AG04450 (cell line): Measurements from ENCODE around the gene LRMDA. TPM values are rescaled to one million over a fixed set of nuclear protein-coding genes. Genes with fewer than 3 reads are reported as not detected.

Source experiments
- CTCF ChIA-PET: fragments of 300-600, 350-600 bp; formaldehyde crosslinking; extraction: SDS; loops from one replicate; lab custom pipeline; 2022; ENCODE audit warnings: antibody characterized with exemption, inconsistent platforms; lab: Charles Lee
- POLR2A ChIA-PET: fragments of 350-600 bp; formaldehyde crosslinking; extraction: SDS; loops from one replicate; lab custom pipeline; 2021; ENCODE audit warnings: antibody characterized with exemption, inconsistent platforms; lab: Yijun Ruan, JAX
- DNase-seq: peaks from one replicate; pipeline ENCODE4 v3.0.0-alpha.2; 2011; ENCODE audit warnings: low read depth, low spot score
- H3K27ac ChIP-seq: one replicate; pipeline ENCODE4 v1.5.1; 2012; ENCODE audit warnings: low read depth, low read length, control low read depth
- H3K27me3 ChIP-seq: one replicate; pipeline ENCODE4 v1.6.0; 2012; ENCODE audit warnings: low read length; ENCODE audit not compliant: control insufficient read depth, insufficient read depth
- H3K4me3 ChIP-seq: 2 replicates; pipeline ENCODE4 v1.5.1; 2011; ENCODE audit warnings: mild to moderate bottlenecking, low read depth, low read length, control low read depth
- H3K9me3 ChIP-seq: 2 replicates; pipeline ENCODE4 v1.5.1; 2012; ENCODE audit warnings: low read length; ENCODE audit not compliant: control insufficient read depth, insufficient read depth
- polyA plus RNA-seq: library from polyadenylated mRNA; depleted of rRNA; stranded (reverse); fragments of >200 nt; gene quantifications from 2 replicates; pipeline ENCODE4 v1.2.3, GENCODE V29; 2011
- TF ChIP-seq, protein P1 (sequence below): IDR thresholded peaks from 2 replicates; pipeline ENCODE4 v1.5.1; 2011; ENCODE audit warnings: low read depth, low read length, control low read depth, inconsistent platforms

Gene LRMDA
- polyA plus RNA-seq, 1 experiment: 0.12 TPM

DNA sequence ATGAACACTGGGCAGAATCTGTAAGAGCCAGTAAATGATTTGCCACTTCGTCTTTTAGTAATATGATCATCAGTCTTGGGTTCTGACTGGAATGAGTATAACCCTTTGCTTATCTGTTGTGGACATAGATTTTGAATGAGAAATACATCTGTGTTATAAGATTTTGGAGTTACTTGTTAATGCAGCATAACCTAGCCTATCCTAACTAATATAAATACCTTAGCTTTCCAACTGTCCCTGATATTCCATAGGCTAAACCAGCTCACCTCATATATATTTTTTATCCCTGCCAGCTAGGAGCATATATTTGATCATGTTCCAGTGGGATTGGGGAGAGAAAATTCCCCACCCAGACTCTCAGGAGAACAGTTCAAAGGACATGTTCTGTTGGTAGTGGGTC is 15.1 kb downstream of the LRMDA start:
- ChIA-PET POLR2A (no interaction called here), CTCF (no interaction called here)
- Histone ChIP-seq H3K27ac (no peak overlapping the region), H3K4me3 (no peak overlapping the region), H3K27me3 (peaks cover 2% of the 10 kb centered on the region), H3K9me3 (no peaks in the 10 kb centered on the region)
- no peak for DNase-seq
- TF ChIP-seq, protein P1, sequence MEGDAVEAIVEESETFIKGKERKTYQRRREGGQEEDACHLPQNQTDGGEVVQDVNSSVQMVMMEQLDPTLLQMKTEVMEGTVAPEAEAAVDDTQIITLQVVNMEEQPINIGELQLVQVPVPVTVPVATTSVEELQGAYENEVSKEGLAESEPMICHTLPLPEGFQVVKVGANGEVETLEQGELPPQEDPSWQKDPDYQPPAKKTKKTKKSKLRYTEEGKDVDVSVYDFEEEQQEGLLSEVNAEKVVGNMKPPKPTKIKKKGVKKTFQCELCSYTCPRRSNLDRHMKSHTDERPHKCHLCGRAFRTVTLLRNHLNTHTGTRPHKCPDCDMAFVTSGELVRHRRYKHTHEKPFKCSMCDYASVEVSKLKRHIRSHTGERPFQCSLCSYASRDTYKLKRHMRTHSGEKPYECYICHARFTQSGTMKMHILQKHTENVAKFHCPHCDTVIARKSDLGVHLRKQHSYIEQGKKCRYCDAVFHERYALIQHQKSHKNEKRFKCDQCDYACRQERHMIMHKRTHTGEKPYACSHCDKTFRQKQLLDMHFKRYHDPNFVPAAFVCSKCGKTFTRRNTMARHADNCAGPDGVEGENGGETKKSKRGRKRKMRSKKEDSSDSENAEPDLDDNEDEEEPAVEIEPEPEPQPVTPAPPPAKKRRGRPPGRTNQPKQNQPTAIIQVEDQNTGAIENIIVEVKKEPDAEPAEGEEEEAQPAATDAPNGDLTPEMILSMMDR: no peak

DNA sequence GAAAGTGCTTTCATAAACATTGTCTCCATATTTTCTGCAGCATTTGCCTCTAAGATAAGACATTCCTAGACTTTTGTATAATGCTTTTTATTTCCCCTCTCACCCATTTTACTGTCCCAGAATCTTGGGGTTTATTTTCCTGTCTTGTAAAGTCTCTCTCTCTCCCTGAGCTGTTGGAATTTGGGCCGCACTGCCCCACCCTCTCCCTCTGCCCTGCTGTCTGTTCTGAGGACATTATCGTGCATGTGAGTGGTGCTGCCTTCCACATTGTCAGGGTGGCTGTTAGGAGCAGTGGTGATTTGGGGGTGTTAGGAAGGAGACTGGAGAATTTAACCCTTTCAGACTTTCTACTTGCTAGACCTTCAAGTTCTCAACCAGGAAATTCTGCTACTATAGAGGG is 16.7 kb downstream of the LRMDA start:
- CTCF ChIA-PET: no interaction called here
- Histone ChIP-seq H3K9me3 (no peaks in the 10 kb centered on the region), H3K27me3 (peaks cover 5% of the 10 kb centered on the region), H3K27ac (no peak overlapping the region), H3K4me3 (no peak overlapping the region)
- DNase-seq: no peak
- TF ChIP-seq, protein P1: no peak
- POLR2A ChIA-PET: no interaction called here

DNA sequence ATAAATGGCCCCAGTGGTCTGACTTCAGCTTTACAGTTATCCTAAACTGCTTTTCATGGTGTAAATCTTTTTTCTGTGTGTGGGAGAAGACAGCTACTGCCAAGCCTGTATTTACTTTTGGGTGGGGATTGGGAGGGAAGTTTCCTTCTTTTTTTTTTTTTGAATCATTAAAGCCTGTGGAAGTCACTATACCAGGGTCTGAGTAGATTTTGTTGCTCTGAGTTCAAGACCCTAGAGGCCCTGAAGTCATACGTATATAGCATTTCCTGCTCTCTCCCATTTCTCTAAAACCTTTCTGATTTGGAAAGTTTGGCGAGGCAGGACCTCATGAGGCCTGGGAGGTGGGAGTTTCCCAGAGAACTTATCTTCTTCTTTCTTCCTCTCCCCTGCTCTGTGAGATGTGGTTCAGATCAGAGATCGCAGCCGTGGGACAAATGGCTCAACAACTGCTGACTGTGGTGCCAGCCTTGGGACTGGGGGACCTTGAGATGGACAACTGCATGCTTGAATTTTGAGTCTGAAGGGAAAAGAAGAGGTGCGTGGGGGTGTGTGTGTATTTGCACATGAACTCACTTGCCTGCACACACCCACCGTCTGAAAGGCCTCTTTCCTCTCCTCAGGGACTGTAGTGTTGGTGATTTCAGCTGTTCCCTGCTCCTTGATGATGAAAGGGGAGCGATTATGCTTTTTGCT is 18.1 kb downstream of the LRMDA start:
- H3K9me3 ChIP-seq: no peaks in the 10 kb centered on the region
- DNase-seq: no peak
- no peak overlapping the region for H3K4me3 ChIP-seq
- ChIA-PET POLR2A (no interaction called here), CTCF (interaction anchor here (0.7 kb wide), 2 partner anchors 401 to 578 kb away, joined by 3 to 6 read pairs; no protein-coding TSS in a partner anchor)
- H3K27me3 ChIP-seq: peaks cover 9% of the 10 kb centered on the region
- no peak overlapping the region for H3K27ac ChIP-seq
- TF ChIP-seq, protein P1: no peak

DNA sequence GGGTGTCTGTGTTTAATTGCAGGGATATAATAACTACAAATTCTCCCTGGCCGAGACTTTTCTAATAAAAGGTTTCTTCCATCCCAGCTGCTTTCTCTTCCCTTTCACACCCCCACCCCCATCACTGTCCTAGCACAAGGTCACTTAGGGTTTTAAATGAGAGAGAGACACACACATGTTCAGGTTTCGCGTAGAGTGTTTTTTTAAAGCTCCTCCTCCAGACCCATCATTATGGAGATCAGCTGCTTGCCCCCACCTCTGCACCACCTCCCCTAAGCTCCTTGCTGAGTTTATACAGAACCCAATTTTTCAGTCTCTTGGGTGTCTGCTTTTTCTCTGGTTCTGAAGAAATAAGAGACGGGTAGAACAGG is 18.6 kb downstream of the LRMDA start:
- ChIA-PET POLR2A (no interaction called here), CTCF (no interaction called here)
- H3K9me3 ChIP-seq: no peaks in the 10 kb centered on the region
- no peak overlapping the region for H3K4me3 ChIP-seq
- no peak overlapping the region for H3K27ac ChIP-seq
- TF ChIP-seq, protein P1: no peak
- peaks cover 9% of the 10 kb centered on the region for H3K27me3 ChIP-seq
- no peak for DNase-seq
